ENCODE results near the gene HSPA4.
A peak's percentile ranks its signal among the peaks of the same experiment; 100 is the strongest.

The HSPA4 gene

DNA sequence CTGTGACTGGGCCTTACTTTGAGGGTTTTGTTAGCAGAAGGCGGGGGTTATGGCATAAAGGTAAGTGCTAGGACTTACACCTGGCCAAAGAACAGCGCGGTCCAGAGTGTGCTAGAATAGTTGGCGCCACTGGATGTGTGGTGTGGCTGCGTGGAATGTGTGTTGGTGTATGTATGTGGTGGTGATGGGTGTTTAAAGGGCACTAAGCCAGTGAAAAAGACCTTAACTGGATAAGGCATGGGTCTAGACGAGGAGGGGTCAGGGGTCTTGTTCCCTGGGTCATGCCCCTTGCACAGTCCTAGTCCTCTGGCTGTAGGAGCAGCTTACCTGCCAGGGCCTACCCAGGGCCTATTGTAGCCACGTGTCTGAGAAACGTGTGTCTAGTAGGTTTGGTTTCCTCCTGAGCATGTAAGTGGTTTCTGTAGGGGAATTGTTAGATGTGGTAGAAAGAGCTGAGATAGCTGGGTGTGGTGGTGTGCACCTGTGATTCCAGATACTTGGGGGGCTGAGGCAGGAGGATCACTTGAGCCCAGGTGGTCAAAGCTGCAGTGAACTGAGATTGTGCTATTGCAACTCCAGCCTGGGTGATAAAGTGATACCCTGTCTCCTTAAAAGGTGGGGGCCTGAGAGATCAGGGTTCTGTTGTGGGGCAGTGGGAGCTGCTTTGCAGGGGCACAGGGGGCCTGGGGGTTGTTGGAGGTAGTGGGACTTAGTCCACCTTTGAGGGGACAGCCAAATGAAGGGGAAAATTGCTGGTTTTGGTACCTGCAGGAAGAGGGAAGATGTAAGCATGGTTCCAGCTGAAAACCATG is 55.2 kb downstream of the HSPA4 start:
- peak in 1 of 6 experiments; percentile 2 for DNase-seq

- no peak for DNase-seq
These were observed 56.7 kb downstream of the HSPA4 start for GRCh38 chr5:133108481-133108921.

- DNase-seq = no peak
These were observed 58.1 kb downstream of the HSPA4 start for GRCh38 chr5:133109655-133110483.

DNA sequence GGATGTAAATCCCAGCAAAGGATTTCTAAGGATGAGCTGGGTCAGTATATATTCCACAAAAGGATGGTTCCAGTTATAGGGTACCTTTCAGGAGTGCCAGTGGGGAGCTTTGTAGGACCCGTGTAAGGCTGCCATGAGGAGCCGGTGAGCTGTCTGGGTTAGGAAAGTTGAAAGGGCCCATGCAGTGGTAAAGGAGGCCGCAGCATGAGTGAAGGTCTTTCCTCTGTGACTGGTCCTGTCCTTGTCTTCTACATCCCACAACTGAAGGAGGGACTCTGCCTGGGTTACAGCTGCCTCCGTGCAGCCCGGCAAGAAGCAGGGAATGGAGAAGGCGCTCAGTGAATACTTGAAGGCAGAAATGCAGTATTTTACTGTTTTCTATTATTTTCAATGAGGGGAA is 58.9 kb downstream of the HSPA4 start:
- no peak for DNase-seq

GRCh38 chr5:133111299-133111698 is 59.5 kb downstream of the HSPA4 start:
- DNase-seq = peak; percentile 56 to 86 (median 66)

DNA sequence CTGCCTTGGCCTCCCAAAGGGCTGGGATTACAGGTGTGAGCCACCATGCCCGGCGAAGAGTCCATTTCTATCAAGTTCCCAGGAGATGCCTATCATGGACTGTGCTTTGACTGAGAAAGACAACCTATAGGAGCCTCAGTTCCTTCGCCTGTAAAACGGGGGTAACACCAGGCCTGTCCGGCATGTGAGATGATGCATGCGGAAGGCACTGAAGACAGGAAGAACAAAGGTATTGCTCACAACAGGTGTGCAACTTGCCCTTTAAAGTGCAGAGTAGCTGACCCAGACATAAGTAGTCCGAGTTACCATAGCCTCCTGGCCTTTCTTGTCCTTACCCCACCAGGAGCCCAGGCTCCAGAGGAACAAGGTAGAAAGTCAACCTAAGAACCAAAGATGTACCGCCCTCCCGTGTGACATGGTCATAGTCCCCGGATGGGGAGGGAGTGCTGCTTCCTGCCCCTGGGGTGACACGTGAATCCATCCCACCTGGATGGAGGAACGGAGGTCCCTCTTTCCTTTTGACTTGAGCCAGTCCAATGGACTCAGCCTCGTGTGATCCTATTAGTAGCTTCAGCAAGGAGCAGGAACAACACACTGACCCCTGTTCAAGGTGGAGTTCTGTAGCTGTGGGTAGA is 60.3 kb downstream of the HSPA4 start:
- no peak for DNase-seq

GRCh38 chr5:133113331-133114061 is 61.7 kb downstream of the HSPA4 start:
- DNase-seq = no peak

DNA sequence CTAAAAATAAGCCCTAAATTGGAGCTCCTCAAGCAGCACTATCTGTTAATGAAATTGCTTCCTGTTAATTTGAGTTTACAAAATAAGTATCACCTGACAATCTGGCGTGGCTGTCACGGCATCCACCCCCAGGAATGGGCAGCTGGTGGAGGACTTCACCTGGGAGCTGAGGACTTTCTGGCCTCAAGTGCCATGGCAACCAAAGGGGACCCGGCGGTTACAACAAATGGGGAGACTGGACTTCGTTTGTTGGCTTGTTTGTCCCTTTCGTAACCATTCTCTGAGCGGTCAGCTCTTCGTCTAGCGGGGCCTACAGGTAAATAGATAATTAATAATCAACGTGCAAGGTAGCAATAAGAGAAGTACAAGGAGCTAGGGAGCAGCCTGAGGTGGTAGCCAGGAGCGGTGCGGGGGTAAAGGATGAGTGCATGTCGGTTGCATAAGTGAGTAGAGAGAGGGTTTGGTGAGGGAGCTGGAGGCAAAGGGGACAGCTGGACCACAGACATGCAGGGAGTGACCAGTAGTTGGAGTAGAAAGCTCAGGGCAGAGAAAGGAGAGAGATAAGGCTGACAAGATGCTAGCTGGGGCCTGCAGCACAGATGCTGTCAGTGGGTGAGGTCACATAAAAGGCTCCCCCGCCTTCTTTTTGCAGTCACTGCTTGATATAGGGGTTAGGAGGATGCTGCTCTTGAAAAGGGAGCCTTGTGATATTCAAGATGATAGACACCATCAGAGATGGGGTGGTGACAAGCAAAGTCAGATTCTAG is 62.5 kb downstream of the HSPA4 start:
- no peak for DNase-seq

DNA sequence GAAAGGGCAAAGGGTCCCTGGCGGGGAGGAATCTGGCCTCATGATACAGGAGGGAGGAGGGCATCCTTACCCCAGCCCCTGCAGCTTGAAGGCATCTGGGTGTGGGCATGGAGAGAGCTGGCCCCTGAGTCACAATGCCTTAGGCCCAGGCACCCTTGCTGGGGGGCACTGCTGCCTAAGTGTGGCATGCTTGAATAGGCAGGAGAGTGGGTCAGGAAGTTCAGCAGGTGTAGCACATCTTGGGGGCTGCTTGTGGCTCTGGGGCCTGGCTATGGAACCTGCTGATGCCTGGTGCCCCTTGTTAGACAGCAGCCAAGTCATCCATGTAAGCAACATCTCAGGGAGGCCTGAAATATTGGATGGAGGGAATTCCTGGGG is 63.1 kb downstream of the HSPA4 start:
- DNase-seq = no peak

- no peak for DNase-seq
These were observed 64.8 kb downstream of the HSPA4 start for GRCh38 chr5:133116601-133117000.

DNA sequence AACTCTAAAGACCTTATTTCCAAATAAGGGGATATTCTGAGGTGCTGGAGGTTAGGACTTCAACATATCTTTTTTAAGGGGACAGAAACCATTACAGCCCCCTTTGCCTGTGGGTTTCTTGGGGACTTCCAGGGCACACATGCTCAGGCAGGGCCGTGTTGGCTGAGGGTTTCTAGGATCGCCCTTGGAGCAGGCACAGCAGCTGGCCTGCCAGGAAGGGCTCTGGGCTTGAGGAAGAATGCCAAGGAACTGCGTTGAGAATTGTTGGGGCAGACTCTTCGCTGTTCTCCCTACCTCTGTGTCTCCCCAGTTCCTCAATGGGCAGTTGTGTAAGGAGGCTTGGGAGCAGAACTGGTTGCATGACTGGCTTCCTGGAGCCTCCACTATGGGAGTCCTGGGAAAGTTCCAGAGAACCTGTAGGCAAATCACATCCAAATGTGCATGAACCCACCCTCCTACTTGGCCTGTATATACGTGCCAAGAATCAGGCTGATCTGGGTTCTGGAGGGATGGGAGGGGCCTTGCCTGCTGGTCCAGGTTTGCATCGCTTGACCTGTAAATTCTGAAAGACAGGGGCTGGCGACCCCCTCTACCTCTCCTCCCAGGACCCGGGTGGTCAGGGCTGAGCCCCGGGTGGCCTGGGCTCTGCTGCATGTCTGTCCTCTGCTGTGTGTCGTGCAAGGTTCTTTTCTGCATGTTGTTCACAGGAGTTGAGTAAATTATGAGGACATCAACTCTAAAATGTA is 65.5 kb downstream of the HSPA4 start:
- no peak for DNase-seq

DNA sequence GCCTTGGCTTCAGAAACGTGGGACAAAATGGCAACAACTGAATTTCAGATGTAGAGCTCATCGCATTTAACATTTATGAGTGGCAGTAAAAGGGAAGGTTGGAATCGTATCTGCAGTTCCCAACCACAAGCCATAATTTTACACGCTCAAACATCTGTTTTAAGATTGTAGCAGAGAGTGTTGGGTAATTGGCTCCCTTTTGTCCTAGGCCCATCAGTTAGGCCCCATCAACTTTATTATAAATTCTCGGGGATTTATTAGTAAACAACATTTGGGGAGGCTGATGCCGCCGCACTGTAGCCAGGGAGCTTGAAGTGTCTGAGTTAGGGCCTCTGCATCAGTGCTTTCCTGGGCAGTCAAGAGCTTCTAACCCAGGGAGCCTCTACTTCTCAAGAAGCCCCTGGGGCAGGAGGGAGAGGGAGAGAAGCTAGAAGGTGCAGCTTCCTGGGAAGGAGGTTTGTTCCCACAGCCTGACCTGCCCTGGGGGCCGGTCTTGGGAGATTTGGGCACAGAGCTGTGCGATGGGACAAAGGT is 66.2 kb downstream of the HSPA4 start:
- DNase-seq = no peak

DNA sequence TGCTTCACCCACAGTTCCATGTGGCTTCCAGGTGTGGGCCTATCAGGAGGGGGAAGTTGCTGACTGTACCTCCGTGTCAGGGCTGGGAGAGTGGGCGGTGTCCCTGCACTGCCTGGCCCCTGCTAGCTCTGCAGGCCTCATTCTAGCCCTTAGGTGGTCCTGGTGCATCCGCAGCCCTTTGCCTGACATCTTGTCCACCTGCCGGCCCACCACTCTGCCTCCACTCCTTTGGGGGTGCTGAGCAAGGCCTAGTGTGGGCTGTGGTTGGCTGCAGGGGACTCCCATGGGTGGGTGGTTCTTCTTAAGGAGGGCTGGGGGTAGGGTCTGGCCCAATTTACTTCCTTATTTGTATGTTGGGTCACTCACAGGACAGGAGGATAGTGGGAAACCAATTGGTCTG is 66.9 kb downstream of the HSPA4 start:
- DNase-seq = no peak

- no peak for DNase-seq
These were observed 67.5 kb downstream of the HSPA4 start for GRCh38 chr5:133119233-133119711.

DNA sequence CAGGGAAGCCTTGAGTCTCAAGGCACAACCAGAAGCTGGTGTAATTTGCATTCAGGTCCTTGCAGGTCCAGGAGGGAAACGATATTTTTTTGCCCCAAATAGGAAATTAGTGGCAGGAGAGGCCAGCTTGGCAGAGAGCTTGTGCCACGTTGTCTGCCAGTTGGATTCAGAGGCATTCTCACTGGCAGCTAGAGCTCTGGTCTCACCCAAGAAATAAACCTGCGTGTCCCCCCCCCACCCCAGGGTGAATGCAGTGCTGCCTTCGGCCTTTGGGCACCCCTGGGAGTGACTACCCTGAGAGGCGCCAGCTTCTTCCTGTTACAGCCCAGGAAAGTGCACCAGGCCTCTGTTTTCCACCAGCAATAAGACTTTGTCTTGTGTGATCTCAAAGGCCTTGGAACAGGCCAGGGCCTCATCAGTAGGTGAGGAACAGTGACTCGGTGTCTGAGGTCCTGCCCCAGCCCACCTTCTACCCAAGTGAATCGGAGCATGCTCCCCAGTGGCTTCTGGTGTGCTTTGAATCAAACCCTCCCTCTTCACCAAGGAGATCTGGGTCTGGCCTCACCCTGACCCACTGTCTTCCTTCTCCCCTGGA is 68.4 kb downstream of the HSPA4 start:
- no peak for DNase-seq

DNA sequence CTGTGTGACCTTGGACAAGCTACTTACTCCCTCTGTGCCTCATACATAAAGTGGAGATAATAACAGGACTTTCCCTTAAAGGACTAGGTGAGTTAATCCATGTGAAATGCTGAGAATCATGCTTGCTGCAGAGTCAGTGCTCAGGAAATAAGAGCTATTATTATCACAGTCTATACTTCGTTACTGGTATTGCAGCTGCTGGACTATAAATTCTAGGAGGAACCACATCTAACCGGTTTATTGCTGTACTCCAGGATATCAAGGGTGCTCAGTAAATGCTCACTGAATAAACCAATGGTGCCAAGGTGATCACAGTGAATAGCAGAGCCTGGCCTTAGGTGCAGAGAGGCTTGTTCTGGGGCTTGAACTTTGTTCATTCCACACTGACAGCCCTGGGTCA is 69.3 kb downstream of the HSPA4 start:
- DNase-seq = no peak

GRCh38 chr5:133121611-133122150 is 69.9 kb downstream of the HSPA4 start:
- no peak for DNase-seq

DNA sequence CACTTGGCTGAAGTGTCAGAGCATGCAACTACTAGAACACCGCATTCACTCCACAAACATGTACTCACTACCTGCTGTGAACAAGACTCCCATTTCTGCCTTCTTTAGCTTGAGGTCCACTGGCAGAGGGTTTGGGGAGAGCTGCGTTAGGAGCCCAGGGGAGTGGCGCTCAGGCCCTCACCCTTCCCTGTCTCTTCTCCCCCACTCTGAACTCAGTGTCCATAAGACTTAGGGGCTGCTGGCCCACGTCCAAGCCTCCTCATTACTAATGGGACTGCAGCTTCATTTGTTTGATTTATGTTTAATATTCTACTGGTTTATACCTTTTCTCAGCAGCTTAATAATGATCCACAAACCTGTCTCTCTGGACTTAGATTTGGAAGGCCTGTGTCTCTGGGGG is 70.9 kb downstream of the HSPA4 start:
- no peak for DNase-seq

DNA sequence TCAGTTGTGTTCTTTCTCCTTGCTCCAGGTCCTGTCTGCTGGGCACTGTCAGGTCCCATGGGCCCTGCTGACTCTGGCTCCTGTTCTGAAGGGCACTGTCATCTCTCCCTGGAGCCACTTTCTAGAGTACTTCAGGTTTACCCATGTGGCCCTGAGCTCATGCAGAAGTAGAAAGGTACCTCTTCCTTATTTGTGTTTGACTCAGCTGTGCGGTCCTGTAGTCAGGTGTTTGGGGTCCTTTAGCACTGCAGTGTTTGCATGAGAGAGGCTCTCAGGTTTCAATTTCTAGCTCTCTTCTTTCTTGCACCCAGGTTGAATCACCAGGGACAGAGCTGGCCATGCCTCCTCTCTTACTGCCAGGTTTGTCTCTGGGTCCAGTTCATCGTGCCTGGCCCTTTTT is 71.5 kb downstream of the HSPA4 start:
- DNase-seq = no peak

DNA sequence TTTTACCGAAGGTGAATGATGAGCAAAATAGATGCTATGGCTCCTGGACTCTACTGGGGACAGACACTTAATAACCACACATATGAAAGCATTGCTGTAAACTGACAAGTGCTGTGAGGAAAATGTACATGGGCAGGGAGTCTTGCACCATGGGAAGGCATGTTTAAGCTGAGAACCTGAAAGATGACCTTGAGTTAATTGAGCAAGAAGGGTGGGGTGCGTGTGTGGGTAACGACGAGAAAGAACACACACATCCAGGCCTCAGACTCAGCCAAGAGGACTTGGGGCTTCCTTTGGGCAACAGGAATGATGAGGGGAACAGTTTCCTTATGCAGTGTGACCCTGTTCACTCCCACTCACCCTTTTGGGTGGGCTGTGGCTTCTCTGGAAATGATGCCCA is 73.1 kb downstream of the HSPA4 start:
- no peak for DNase-seq
